WTC11 (cell line): ENCODE measurements around the gene KSR1. TPM values are rescaled to one million over a fixed set of nuclear protein-coding genes. Genes with fewer than 3 reads are reported as not detected.
A peak's percentile ranks its signal among the peaks of the same experiment; 100 is the strongest.

ENCODE experiments used
- ATAC-seq: fragments of 200-7000 bp; cut with Tn5 transposase; 2 replicates; pipeline ENCODE4 v1.10.0; 2021; ENCODE audit warnings: mild to moderate bottlenecking, moderate library complexity
- CTCF ChIA-PET: fragments of 300-600 bp; sonication (Branson Sonifier 250); formaldehyde crosslinking; loops from one replicate; lab custom pipeline; 2021; ENCODE audit warnings: antibody characterized with exemption; lab: Charles Lee
- POLR2A ChIA-PET: fragments of 350-600 bp; sonication (Branson Sonifier 250); formaldehyde crosslinking; loops from one replicate; lab custom pipeline; 2021; ENCODE audit warnings: antibody characterized with exemption; lab: Charles Lee
- DNase-seq: peaks from one replicate; pipeline ENCODE4 v3.0.0; 2021; ENCODE audit warnings: low spot score
- H3K27ac Mint-ChIP-seq: 2 replicates; pipeline ENCODE4 v1.8.0; 2021; ENCODE audit warnings: mixed read lengths
- H3K27me3 Mint-ChIP-seq: 2 replicates; pipeline ENCODE4 v1.8.0; 2021; ENCODE audit warnings: low read depth, mild to moderate bottlenecking, moderate library complexity, mixed read lengths
- H3K36me3 Mint-ChIP-seq: 2 replicates; pipeline ENCODE4 v1.8.0; 2021; ENCODE audit warnings: mixed read lengths
- H3K4me1 Mint-ChIP-seq: 2 replicates; pipeline ENCODE4 v1.8.0; 2022; ENCODE audit warnings: mixed read lengths
- H3K4me3 Mint-ChIP-seq: 2 replicates; pipeline ENCODE4 v1.8.0; 2021; ENCODE audit warnings: mild to moderate bottlenecking, moderate library complexity, mixed read lengths
- H3K9me3 Mint-ChIP-seq: 2 replicates; pipeline ENCODE4 v1.8.0; 2021; ENCODE audit warnings: mixed read lengths
- CDX4 ChIP-seq: fragments of 250-450 bp; sonication (Bioruptor Pico); IDR thresholded peaks from 2 replicates; pipeline ENCODE4 v1.9.0; 2021; ENCODE audit warnings: moderate library complexity, mild to moderate bottlenecking, inconsistent platforms, borderline replicate concordance
- CREB1 ChIP-seq: sonication (generic); formaldehyde crosslinking; IDR thresholded peaks from 2 replicates; pipeline ENCODE4 v1.8.0; 2023; ENCODE audit warnings: mild to moderate bottlenecking, missing genetic modification reagents
- E2F1 ChIP-seq: sonication (generic); formaldehyde crosslinking; IDR thresholded peaks from 2 replicates; pipeline ENCODE4 v1.8.0; 2022; ENCODE audit warnings: mild to moderate bottlenecking, missing genetic modification reagents
- IRF1 ChIP-seq: sonication (generic); formaldehyde crosslinking; IDR thresholded peaks from 2 replicates; pipeline ENCODE4 v1.8.0; 2023; ENCODE audit warnings: missing genetic modification reagents
- MLX ChIP-seq: sonication (generic); formaldehyde crosslinking; IDR thresholded peaks from 2 replicates; pipeline ENCODE4 v1.8.1; 2023; ENCODE audit warnings: mild to moderate bottlenecking, missing genetic modification reagents, moderate library complexity
- NFATC4 ChIP-seq: fragments of 250-450 bp; sonication (Bioruptor Pico); IDR thresholded peaks from 2 replicates; pipeline ENCODE4 v1.9.0; 2021; ENCODE audit warnings: mild to moderate bottlenecking
- NR1H2 ChIP-seq: sonication (generic); formaldehyde crosslinking; IDR thresholded peaks from 2 replicates; pipeline ENCODE4 v1.9.0; 2021; ENCODE audit warnings: mild to moderate bottlenecking, moderate library complexity, missing genetic modification reagents
- RELA ChIP-seq: sonication (generic); formaldehyde crosslinking; IDR thresholded peaks from 2 replicates; pipeline ENCODE4 v1.8.1; 2022; ENCODE audit warnings: missing genetic modification reagents, mild to moderate bottlenecking, borderline replicate concordance
- RORB ChIP-seq: fragments of 250-450 bp; sonication (Bioruptor Pico); IDR thresholded peaks from 2 replicates; pipeline ENCODE4 v1.9.0; 2021; ENCODE audit warnings: mild to moderate bottlenecking
- SMAD3 ChIP-seq: sonication (generic); formaldehyde crosslinking; IDR thresholded peaks from 2 replicates; pipeline ENCODE4 v1.8.0; 2022; ENCODE audit warnings: missing genetic modification reagents, mild to moderate bottlenecking, borderline replicate concordance
- SMAD4 ChIP-seq: sonication (generic); formaldehyde crosslinking; IDR thresholded peaks from 2 replicates; pipeline ENCODE4 v1.8.0; 2022; ENCODE audit warnings: mild to moderate bottlenecking, missing genetic modification reagents
- SOX15 ChIP-seq: fragments of 250-450 bp; sonication (Bioruptor Pico); IDR thresholded peaks from 2 replicates; pipeline ENCODE4 v1.9.0; 2021; ENCODE audit warnings: mild to moderate bottlenecking
- TEAD4 ChIP-seq: sonication (generic); formaldehyde crosslinking; IDR thresholded peaks from 2 replicates; pipeline ENCODE4 v1.8.0; 2022; ENCODE audit warnings: mild to moderate bottlenecking, missing genetic modification reagents
- ZMAT4 ChIP-seq: fragments of 250-450 bp; sonication (Bioruptor Pico); IDR thresholded peaks from 2 replicates; pipeline ENCODE4 v1.9.0; 2021; ENCODE audit warnings: mild to moderate bottlenecking
- ZNF138 ChIP-seq: sonication (generic); formaldehyde crosslinking; conservative IDR thresholded peaks from 2 replicates; pipeline ENCODE4 v1.8.1; 2022; ENCODE audit warnings: mild to moderate bottlenecking, moderate library complexity, missing genetic modification reagents
- ZNF263 ChIP-seq: sonication (generic); formaldehyde crosslinking; IDR thresholded peaks from 2 replicates; pipeline ENCODE4 v1.8.1; 2022; ENCODE audit warnings: low read depth, mild to moderate bottlenecking, moderate library complexity, missing genetic modification reagents
- ZNF317 ChIP-seq: sonication (generic); formaldehyde crosslinking; IDR thresholded peaks from 2 replicates; pipeline ENCODE4 v1.8.1; 2023; ENCODE audit warnings: low read depth, mild to moderate bottlenecking, moderate library complexity, missing genetic modification reagents, borderline replicate concordance
- ZNF396 ChIP-seq: fragments of 250-450 bp; sonication (Bioruptor Pico); IDR thresholded peaks from 2 replicates; pipeline ENCODE4 v1.8.0; 2021; ENCODE audit warnings: mild to moderate bottlenecking, moderate library complexity, borderline replicate concordance
- total RNA-seq: library from RNA; stranded (reverse); gene quantifications from 3 replicates; pipeline ENCODE4 v1.2.3, GENCODE V29; 2021

KSR1 gene
- total RNA-seq, 1 experiment from 2014 or later, result 45.5 TPM

GRCh38 chr17:27414271-27414670, 42.0 kb upstream of the KSR1 start (continued):
- no peak for TF ChIP-seq IRF1 (CRISPR knock-in tag)
- no peak for TF ChIP-seq SMAD4
- TF ChIP-seq MLX (CRISPR knock-in tag), result no peak
- no peak for TF ChIP-seq RORB
- no peak for TF ChIP-seq ZNF317
- no peak for TF ChIP-seq SOX15 (CRISPR knock-in tag)
- no peak for TF ChIP-seq RELA (CRISPR knock-in tag)
- TF ChIP-seq ZMAT4, result no peak
- TF ChIP-seq, all 79 proteins: peak for 0

- Mint-ChIP-seq H3K4me1 (no peaks in the 10 kb centered on the region), H3K4me3 (no peak overlapping the region), H3K36me3 (no peaks in the 10 kb centered on the region), H3K27ac (no peak overlapping the region), H3K27me3 (no peaks in the 10 kb centered on the region), H3K9me3 (no peaks in the 10 kb centered on the region)
- DNase-seq, result no peak
- TF ChIP-seq TEAD4 (no peak), ZNF138 (CRISPR knock-in tag) (no peak), NFATC4 (no peak), ZNF396 (CRISPR knock-in tag) (no peak), SMAD3 (CRISPR knock-in tag) (no peak), E2F1 (CRISPR knock-in tag) (no peak), RELA (CRISPR knock-in tag) (no peak)
- ChIA-PET POLR2A (no interaction called here), CTCF (interaction anchor here (2.0 kb wide), 1 partner anchor 189 kb away, joined by 7 read pairs; no protein-coding TSS in a partner anchor)
- ATAC-seq, result no peak
Observed at GRCh38 chr17:27414694-27415093, 41.6 kb upstream of the KSR1 start.

GRCh38 chr17:27415120-27415795, 41.0 kb upstream of the KSR1 start:
- TF ChIP-seq ZNF263 (CRISPR knock-in tag), result no peak
- no peak for TF ChIP-seq ZNF138 (CRISPR knock-in tag)
- no peak for TF ChIP-seq CDX4 (CRISPR knock-in tag)
- TF ChIP-seq NR1H2, result no peak
- TF ChIP-seq CREB1 (CRISPR knock-in tag), result no peak
- TF ChIP-seq RORB, result no peak
- DNase-seq (no peak), ATAC-seq (peak; percentile 30; the same call in 1 of the 2 replicates)
- Mint-ChIP-seq H3K27ac (no peak overlapping the region), H3K27me3 (no peaks in the 10 kb centered on the region), H3K4me1 (no peaks in the 10 kb centered on the region), H3K9me3 (no peaks in the 10 kb centered on the region), H3K36me3 (no peaks in the 10 kb centered on the region), H3K4me3 (no peak overlapping the region)
- ChIA-PET POLR2A (no interaction called here), CTCF (interaction anchor here (1.2 to 2.0 kb wide), 2 partner anchors 170 to 188 kb away, joined by 3 to 7 read pairs; no protein-coding TSS in a partner anchor)
